Gastrocnemius medialis (tissue), 4 donors: Measurements from ENCODE around the gene OPRL1.

Experiments
- CTCF ChIP-seq, 5 experiments: fragments of 450-650 bp in 3 of 5; fragments of 200-600 bp in 2 of 5; sonication (generic) in 2 of 5; IDR thresholded peaks in 4 of 5; conservative IDR thresholded peaks in 1 of 5; 1 replicate in 4 of 5; 2 replicates in 1 of 5; pipeline ENCODE4 v1.5.1; 2016 to 2019; ENCODE audit warnings: antibody characterized with exemption in 5 of 5, mild to moderate bottlenecking in 3 of 5, moderate library complexity in 3 of 5
- POLR2A ChIP-seq, 2 donors: fragments of 450-650 bp; IDR thresholded peaks; one replicate each; pipeline ENCODE4 v1.6.1; 2017; ENCODE audit warnings: antibody characterized with exemption in 2 of 2, mild to moderate bottlenecking in 2 of 2, moderate library complexity in 2 of 2

- no peak for TF ChIP-seq CTCF (IDR thresholded peaks at IDR 0.05 in 4 of 5, conservative IDR thresholded peaks at IDR 0.05 in 1 of 5)
- no peak for TF ChIP-seq POLR2A (IDR thresholded peaks at IDR 0.05)
Measured at GRCh38 chr20:64072498-64073063, 7.3 kb upstream of the OPRL1 start.
